NB4 (cell line): ENCODE data around the gene DIAPH3.

Experiments
- CTCF ChIP-seq: IDR thresholded peaks from one replicate; pipeline ENCODE4 v1.5.1; 2012; ENCODE audit warnings: low read depth, low read length
- MYC ChIP-seq: IDR thresholded peaks from 2 replicates; pipeline ENCODE4 v1.6.1; 2011; ENCODE audit warnings: low read depth, low read length
- POLR2A ChIP-seq: IDR thresholded peaks from 2 replicates; pipeline ENCODE4 v1.6.1; 2011; ENCODE audit warnings: mild to moderate bottlenecking; ENCODE audit not compliant: insufficient read length; ENCODE audit errors: extremely low read depth

- TF ChIP-seq CTCF (no peak), POLR2A (no peak), MYC (no peak)
These were observed 386.6 kb downstream of the DIAPH3 start for GRCh38 chr13:59776924-59777690.
